Gastrocnemius medialis (tissue), 4 donors: Measurements from ENCODE around the gene BBS9.

ENCODE experiments used
- CTCF ChIP-seq, 5 experiments: fragments of 450-650 bp in 3 of 5; fragments of 200-600 bp in 2 of 5; sonication (generic) in 2 of 5; IDR thresholded peaks in 4 of 5; conservative IDR thresholded peaks in 1 of 5; 1 replicate in 4 of 5; 2 replicates in 1 of 5; pipeline ENCODE4 v1.5.1; 2016 to 2019; ENCODE audit warnings: antibody characterized with exemption in 5 of 5, mild to moderate bottlenecking in 3 of 5, moderate library complexity in 3 of 5
- POLR2A ChIP-seq, 2 donors: fragments of 450-650 bp; IDR thresholded peaks; one replicate each; pipeline ENCODE4 v1.6.1; 2017; ENCODE audit warnings: antibody characterized with exemption in 2 of 2, mild to moderate bottlenecking in 2 of 2, moderate library complexity in 2 of 2

GRCh38 chr7:33130184-33130583 is 820 bp downstream of the BBS9 start:
- TF ChIP-seq CTCF (IDR thresholded peaks at IDR 0.05 in 4 of 5, conservative IDR thresholded peaks at IDR 0.05 in 1 of 5): no peak
- no peak for TF ChIP-seq POLR2A (IDR thresholded peaks at IDR 0.05)
